H1 (cell line): ENCODE measurements around the gene TRMT61A. TPM values are rescaled to one million over a fixed set of nuclear protein-coding genes. Genes with fewer than 3 reads are reported as not detected.

Experiments
- CTCF ChIA-PET: fragments of 300-600 bp; sonication (Branson Sonifier 250); formaldehyde crosslinking; loops from one replicate; lab custom pipeline; 2021; ENCODE audit not compliant: partially characterized antibody; lab: Charles Lee
- POLR2A ChIA-PET: fragments of 300-600 bp; sonication (Branson Sonifier 250); formaldehyde crosslinking; loops from one replicate; lab custom pipeline; 2021; ENCODE audit warnings: inconsistent platforms; ENCODE audit not compliant: partially characterized antibody; lab: Charles Lee
- DNase-seq, 2 experiments: peaks; one replicate each; pipeline versions ENCODE4 v3.0.0 to v3.0.0-alpha.2; 2010 to 2022; ENCODE audit warnings: low spot score in 2 of 2, low read depth in 1 of 2, mixed read lengths in 1 of 2
- FAIRE-seq: peaks from 2 replicates; lab custom pipeline; 2011; peaks lifted over from hg19 to GRCh38; lab: Jason Lieb, UNC
- H2AFZ ChIP-seq: 2 replicates; pipeline ENCODE4 v1.8.1; 2012; ENCODE audit warnings: low read length, inconsistent platforms
- H2AK5ac ChIP-seq: 2 replicates; pipeline ENCODE4 v1.6.1; 2013; ENCODE audit warnings: low read depth, low read length
- H2BK120ac ChIP-seq: replicated peaks from 2 replicates; pipeline ENCODE3; 2013; ENCODE audit warnings: low read depth, low read length, inconsistent platforms
- H2BK12ac ChIP-seq: 2 replicates; pipeline ENCODE4 v1.6.1; 2013; ENCODE audit warnings: low read depth, low read length
- H2BK15ac ChIP-seq: 2 replicates; pipeline ENCODE4 v1.6.1; 2013; ENCODE audit warnings: low read length
- H2BK20ac ChIP-seq: 2 replicates; pipeline ENCODE4 v1.6.1; 2013; ENCODE audit warnings: low read length
- H2BK5ac ChIP-seq: 2 replicates; pipeline ENCODE4 v1.6.1; 2013; ENCODE audit warnings: low read depth, low read length
- H3K14ac ChIP-seq: 2 replicates; pipeline ENCODE4 v1.6.1; 2013; ENCODE audit warnings: inconsistent platforms; ENCODE audit not compliant: insufficient read length
- H3K18ac ChIP-seq: 2 replicates; pipeline ENCODE4 v1.6.1; 2013; ENCODE audit warnings: low read length; ENCODE audit errors: extremely low read depth
- H3K23ac ChIP-seq: 2 replicates; pipeline ENCODE4 v1.6.1; 2013; ENCODE audit warnings: inconsistent platforms; ENCODE audit not compliant: insufficient read length
- H3K23me2 ChIP-seq: 2 replicates; pipeline ENCODE4 v1.6.1; 2013; ENCODE audit warnings: low read depth, low read length
- H3K27ac ChIP-seq: 2 replicates; pipeline ENCODE4 v1.6.1; 2011; ENCODE audit warnings: low read depth, low read length, inconsistent platforms
- H3K27me3 ChIP-seq, 4 experiments: replicated peaks in 1 of 4; 1 replicate in 1 of 4; 2 replicates in 3 of 4; pipeline versions ENCODE4 v1.6.1 to v1.8.1; 2011 to 2013; ENCODE audit warnings: low read length in 3 of 4, mild to moderate bottlenecking in 3 of 4, inconsistent platforms in 2 of 4, mixed read lengths in 2 of 4, moderate library complexity in 1 of 4; ENCODE audit not compliant: control insufficient read depth in 3 of 4, insufficient read depth in 3 of 4; ENCODE audit errors: extremely low read depth in 1 of 4
- H3K36me3 ChIP-seq, 4 experiments: 2 replicates each; pipeline versions ENCODE4 v1.6.1 to v1.8.1; 2011 to 2013; ENCODE audit warnings: mild to moderate bottlenecking in 4 of 4, low read length in 3 of 4, moderate library complexity in 2 of 4, control low read depth in 1 of 4, inconsistent platforms in 1 of 4; ENCODE audit not compliant: insufficient read depth in 4 of 4, control insufficient read depth in 2 of 4
- H3K4ac ChIP-seq: replicated peaks from 2 replicates; pipeline ENCODE3; 2013; ENCODE audit warnings: low read length, low read depth, mixed read lengths, inconsistent platforms; ENCODE audit not compliant: insufficient read length
- H3K4me1 ChIP-seq, 4 experiments: replicated peaks in 1 of 4; 1 replicate in 1 of 4; 2 replicates in 3 of 4; pipeline versions ENCODE4 v1.6.1 to v1.8.1; 2011 to 2013; ENCODE audit warnings: low read length in 3 of 4, inconsistent platforms in 2 of 4, mixed read lengths in 1 of 4; ENCODE audit not compliant: insufficient read depth in 4 of 4, control insufficient read depth in 3 of 4
- H3K4me2 ChIP-seq, 2 experiments: 2 replicates each; pipeline versions ENCODE4 v1.6.1 to v1.8.1; 2011 to 2013; ENCODE audit warnings: low read depth in 2 of 2, low read length in 2 of 2, control low read depth in 1 of 2, inconsistent platforms in 1 of 2, mild to moderate bottlenecking in 1 of 2; ENCODE audit not compliant: insufficient read depth in 1 of 2
- H3K4me3 ChIP-seq, 4 experiments: fragments of 200-600, 300-600 bp in 1 of 4; sonication (generic), shearing (Covaris generic), sonication (Bioruptor Twin) in 1 of 4; 2 replicates each; pipeline versions ENCODE4 v1.5.1 to v1.8.1; 2011 to 2016; ENCODE audit warnings: low read length in 4 of 4, low read depth in 3 of 4, control low read depth in 2 of 4, inconsistent platforms in 2 of 4, mild to moderate bottlenecking in 2 of 4, mixed read lengths in 1 of 4, moderate library complexity in 1 of 4; ENCODE audit not compliant: insufficient read depth in 2 of 4; ENCODE audit errors: extremely low read depth in 1 of 4
- H3K56ac ChIP-seq: replicated peaks from 2 replicates; pipeline ENCODE3; 2013; ENCODE audit warnings: low read depth, mild to moderate bottlenecking, mixed read lengths, low read length, inconsistent platforms; ENCODE audit not compliant: insufficient read length
- H3K79me1 ChIP-seq: 2 replicates; pipeline ENCODE4 v1.6.1; 2013; ENCODE audit warnings: low read depth, low read length, control low read depth
- H3K79me2 ChIP-seq, 2 experiments: 2 replicates each; pipeline versions ENCODE4 v1.6.1 to v1.8.1; 2012 to 2013; ENCODE audit warnings: low read length in 2 of 2, mild to moderate bottlenecking in 2 of 2, inconsistent platforms in 1 of 2; ENCODE audit not compliant: insufficient read depth in 2 of 2, control insufficient read depth in 1 of 2
- H3K9ac ChIP-seq, 4 experiments: replicated peaks in 1 of 4; 1 replicate in 1 of 4; 2 replicates in 3 of 4; pipeline versions ENCODE4 v1.6.1 to v1.8.1; 2011 to 2013; ENCODE audit warnings: low read depth in 3 of 4, low read length in 3 of 4, control low read depth in 2 of 4, mild to moderate bottlenecking in 2 of 4, moderate library complexity in 2 of 4, inconsistent platforms in 1 of 4; ENCODE audit errors: extremely low read depth in 1 of 4
- H3K9me3 ChIP-seq, 2 experiments: 2 replicates each; pipeline versions ENCODE4 v1.6.1 to v1.8.1; 2012 to 2013; ENCODE audit warnings: mild to moderate bottlenecking in 2 of 2, moderate library complexity in 2 of 2, control low read depth in 1 of 2, inconsistent platforms in 1 of 2, low read depth in 1 of 2, low read length in 1 of 2, mixed read lengths in 1 of 2; ENCODE audit not compliant: insufficient read depth in 2 of 2
- H4K20me1 ChIP-seq, 2 experiments: replicated peaks in 1 of 2; 2 replicates each; pipeline versions ENCODE3 to v1.8.1; 2011 to 2013; ENCODE audit warnings: inconsistent platforms in 2 of 2, low read length in 2 of 2, mild to moderate bottlenecking in 1 of 2; ENCODE audit not compliant: insufficient read depth in 2 of 2, control insufficient read depth in 1 of 2
- H4K5ac ChIP-seq: 2 replicates; pipeline ENCODE4 v1.6.1; 2013; ENCODE audit warnings: low read length, low read depth, mixed read lengths, inconsistent platforms; ENCODE audit not compliant: insufficient read length
- H4K8ac ChIP-seq: 2 replicates; pipeline ENCODE4 v1.8.0; 2013; ENCODE audit warnings: mild to moderate bottlenecking, moderate library complexity, low read length, inconsistent platforms; ENCODE audit not compliant: insufficient read depth; ENCODE audit errors: extremely low read depth
- H4K91ac ChIP-seq: replicated peaks from 2 replicates; pipeline ENCODE3; 2013; ENCODE audit warnings: low read length, mixed read lengths, inconsistent platforms; ENCODE audit not compliant: insufficient read length
- RBBP5 ChIP-seq: IDR thresholded peaks from 2 replicates; pipeline ENCODE4 v1.7.1; 2012; ENCODE audit warnings: low read depth, mild to moderate bottlenecking, inconsistent platforms, low read length, moderate library complexity, borderline replicate concordance
- WGBS, 2 experiments: shearing (Covaris generic) in 1 of 2; methylation state at CpG; one replicate each; pipeline versions ENCODE4 v1.1.6 to v1.1.7; 2013 to 2015; ENCODE audit warnings: low lambda C conversion rate in 2 of 2, mixed read lengths in 2 of 2, inconsistent platforms in 1 of 2, low coverage in 1 of 2, missing lambda C conversion rate in 1 of 2; ENCODE audit not compliant: insufficient replicate concordance in 2 of 2, insufficient coverage in 1 of 2, insufficient read length in 1 of 2; ENCODE audit errors: extremely low coverage in 1 of 2, missing lambda C conversion rate in 1 of 2; 5-methylcytosine and 5-hydroxymethylcytosine counted together
- polyA plus RNA-seq, 7 experiments: library from polyadenylated mRNA; depleted of rRNA in 3 of 7; stranded (reverse) in 5 of 7; unstranded in 2 of 7; fragments of >200 nt in 5 of 7; fragments of 200-250 nt in 2 of 7; gene quantifications; 1 replicate in 5 of 7; 2 replicates in 1 of 7; 4 replicates in 1 of 7; pipeline versions ENCODE4 v1.2.1 to v1.2.3, GENCODE V29; 2011 to 2013; ENCODE audit warnings: missing spikeins in 2 of 7, mixed read lengths in 2 of 7
- total RNA-seq: library from RNA; stranded (reverse); fragmentation: NEBNext Ultra II Directional; extraction: Animal tissue kit (Norgen Biotek cat#: 25700); gene quantifications from 2 replicates; pipeline ENCODE4 v1.2.1, GENCODE V29; 2021

Gene TRMT61A
- total and polyA plus RNA-seq, 2 of the 8 experiments (the other 6 are each of a cell fraction or from before 2014, with no cell fraction given) = 15.8 to 19.0 TPM

DNA sequence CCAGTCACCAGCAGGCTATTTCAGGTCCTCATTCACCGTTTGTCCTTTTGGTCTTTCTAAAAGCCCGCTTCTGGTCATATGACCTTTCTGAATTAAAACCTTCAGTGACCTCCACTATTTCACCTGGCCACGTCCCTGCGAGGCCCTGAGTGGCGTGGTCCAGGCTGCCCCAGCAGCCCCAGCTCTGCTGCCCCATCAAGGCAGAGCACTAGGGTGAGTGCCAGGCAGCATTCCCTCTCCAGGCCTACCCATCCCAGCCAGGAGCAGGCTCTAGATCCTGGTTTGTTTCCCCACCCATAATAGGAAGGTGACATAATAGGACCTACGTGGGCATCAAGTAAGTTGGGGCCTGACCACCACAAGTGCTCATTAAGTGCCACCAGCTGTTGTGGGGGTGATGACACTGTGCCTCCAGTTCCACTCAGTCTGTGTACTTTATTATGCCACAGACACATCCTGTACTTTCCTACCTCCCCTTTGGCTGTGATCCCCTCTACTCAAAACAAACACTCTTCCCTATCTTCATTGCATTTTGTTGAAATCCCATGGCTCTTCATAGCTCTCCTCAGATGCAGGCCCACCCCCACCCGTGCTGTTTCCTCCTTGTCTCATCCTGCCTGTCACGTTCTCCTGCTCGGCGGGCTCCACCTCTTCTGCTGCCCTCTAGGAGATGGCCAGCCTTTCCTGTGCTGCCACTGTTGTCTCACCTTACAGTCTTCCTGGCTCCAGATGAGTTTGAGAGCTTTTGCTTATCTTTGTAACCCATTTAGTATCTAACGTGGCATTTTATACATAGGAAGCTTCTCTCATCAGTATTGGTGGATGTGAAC, 27.7 kb upstream of the TRMT61A start:
- Histone ChIP-seq H3K14ac (no peak overlapping the region), H4K91ac (no peak overlapping the region), H3K79me1 (no peaks in the 10 kb centered on the region), H3K18ac (no peak overlapping the region), H2BK15ac (no peak overlapping the region), H3K4me3 (no peak overlapping the region), H2AK5ac (no peak overlapping the region), H4K20me1 (peaks cover 0 to 7% of the 10 kb centered on the region in 2 experiments), H2AFZ (no peak overlapping the region), H4K5ac (no peak overlapping the region), H3K27ac (no peak overlapping the region), H3K4me2 (no peak overlapping the region), H2BK12ac (peak overlapping the region; percentile 55; the same call in 1 of the 2 replicates), H3K9me3 (no peaks in the 10 kb centered on the region), H2BK5ac (no peak overlapping the region), H3K4ac (no peak overlapping the region), H2BK20ac (no peak overlapping the region; the same call in 1 of the 2 replicates), H4K8ac (no peak overlapping the region), H3K23me2 (no peaks in the 10 kb centered on the region), H3K36me3 (peaks cover 15 to 35% (median 22%) of the 10 kb centered on the region in 4 experiments; a peak in 7 of 8 replicates), H3K23ac (no peak overlapping the region), H2BK120ac (no peak overlapping the region), H3K27me3 (no peaks in the 10 kb centered on the region; a peak in 1 of 7 replicates), H3K56ac (no peak overlapping the region), H3K4me1 (no peaks in the 10 kb centered on the region), H3K79me2 (0 out of 4 replicates have a peak, but pooled peaks cover 0 to 2% of the 10 kb centered on the region in 2 experiments), H3K9ac (no peak overlapping the region)
- 91% methylated on average over 11 of the region's 11 CpGs; no CpG with 5 or more reads in 1 of the 2 experiments for WGBS, 2 experiments
- CTCF ChIA-PET = interaction anchor here (0.8 to 31.3 kb wide), 8 partner anchors 10 to 165 kb away, joined by 3 to 921 read pairs (median 5); partner anchors contain the start of gene TRMT61A
- TF ChIP-seq RBBP5 = no peak
- POLR2A ChIA-PET = interaction anchor here (6.9 kb wide), 1 partner anchor 16 kb away, joined by 29 read pairs; no protein-coding TSS in a partner anchor
- DNase-seq (no peak), FAIRE-seq (no peak)
